Endodermal cell (in vitro differentiated cells): Measurements from ENCODE around the gene EIF4E1B. TPM values are rescaled to one million over a fixed set of nuclear protein-coding genes. Genes with fewer than 3 reads are reported as not detected.

Source experiments
- DNase-seq: peaks from one replicate; pipeline ENCODE4 v3.0.0-alpha.2; 2017
- H3K27ac ChIP-seq: 2 replicates; pipeline ENCODE4 v1.5.1; 2013; ENCODE audit warnings: mild to moderate bottlenecking, low read depth, low read length, moderate library complexity
- H3K27me3 ChIP-seq: 2 replicates; pipeline ENCODE4 v1.6.1; 2013; ENCODE audit warnings: mild to moderate bottlenecking, low read length, moderate library complexity; ENCODE audit not compliant: insufficient read depth, control insufficient read depth, poor library complexity, severe bottlenecking
- H3K36me3 ChIP-seq: 2 replicates; pipeline ENCODE4 v1.7.0; 2013; ENCODE audit warnings: mild to moderate bottlenecking, low read length, moderate library complexity; ENCODE audit not compliant: control insufficient read depth, insufficient read depth
- H3K4me1 ChIP-seq: one replicate; pipeline ENCODE4 v1.7.0; 2013; ENCODE audit warnings: low read length; ENCODE audit not compliant: control insufficient read depth, insufficient read depth
- H3K4me3 ChIP-seq: 2 replicates; pipeline ENCODE4 v1.5.1; 2013; ENCODE audit warnings: mild to moderate bottlenecking, low read length, moderate library complexity
- H3K9ac ChIP-seq: 2 replicates; pipeline ENCODE4 v1.6.1; 2013; ENCODE audit warnings: mild to moderate bottlenecking, low read length, moderate library complexity; ENCODE audit not compliant: poor library complexity, severe bottlenecking; ENCODE audit errors: extremely low read depth
- H3K9me3 ChIP-seq: 2 replicates; pipeline ENCODE4 v1.6.1; 2013; ENCODE audit warnings: mild to moderate bottlenecking, low read length, moderate library complexity; ENCODE audit not compliant: control insufficient read depth
- H3K27ac Mint-ChIP-seq: 2 replicates; pipeline ENCODE4 v1.8.0; 2020; ENCODE audit warnings: mixed read lengths
- H3K27me3 Mint-ChIP-seq: 2 replicates; pipeline ENCODE4 v1.8.0; 2021; ENCODE audit warnings: mild to moderate bottlenecking, mixed read lengths; ENCODE audit not compliant: insufficient read depth
- H3K36me3 Mint-ChIP-seq: 2 replicates; pipeline ENCODE4 v1.8.0; 2020; ENCODE audit warnings: low read depth, mixed read lengths
- H3K4me1 Mint-ChIP-seq: 2 replicates; pipeline ENCODE4 v1.8.0; 2020; ENCODE audit warnings: mixed read lengths
- H3K4me3 Mint-ChIP-seq: 2 replicates; pipeline ENCODE4 v1.8.0; 2020; ENCODE audit warnings: mild to moderate bottlenecking, moderate library complexity, mixed read lengths
- H3K9me3 Mint-ChIP-seq: 2 replicates; pipeline ENCODE4 v1.8.0; 2020; ENCODE audit warnings: mild to moderate bottlenecking, mixed read lengths
- CTCF ChIP-seq: fragments of 200-600 bp; sonication (generic); conservative IDR thresholded peaks from 2 replicates; pipeline ENCODE4 v1.5.0; 2021; ENCODE audit warnings: antibody characterized with exemption, mild to moderate bottlenecking
- WGBS, 2 experiments: methylation state at CpG; one replicate each; pipeline versions ENCODE4 v1.1.5 to v1.1.7; 2013; ENCODE audit warnings: missing lambda C conversion rate in 2 of 2, mixed read lengths in 1 of 2; ENCODE audit not compliant: insufficient coverage in 1 of 2, insufficient read length in 1 of 2; 5-methylcytosine and 5-hydroxymethylcytosine counted together
- total RNA-seq, 2 donors: library from RNA; stranded (reverse); fragmentation: NEBNext Ultra II Directional in 1 of 2; extraction: Animal tissue kit (Norgen Biotek cat#: 25700) in 1 of 2; gene quantifications; 2 replicates in 1 of 2; 3 replicates in 1 of 2; pipeline ENCODE4 v1.2.1, GENCODE V29; 2021

Gene EIF4E1B
- total RNA-seq, 2 donors from 2014 or later: 1.4 to 2.0 TPM

GRCh38 chr5:176671890-176672747 lies 41.6 kb downstream of the EIF4E1B start:
- no peak overlapping the region for H3K27ac ChIP-seq
- DNase-seq: no peak
- Mint-ChIP-seq H3K27me3 (peaks cover 10% of the 10 kb centered on the region), H3K27ac (no peak overlapping the region), H3K9me3 (no peaks in the 10 kb centered on the region), H3K36me3 (no peaks in the 10 kb centered on the region), H3K4me1 (peaks cover 5% of the 10 kb centered on the region), H3K4me3 (no peak overlapping the region)
- no peak overlapping the region for H3K9ac ChIP-seq
- H3K4me3 ChIP-seq: no peak overlapping the region
- TF ChIP-seq CTCF: no peak
- no peaks in the 10 kb centered on the region for H3K36me3 ChIP-seq
- peaks cover 4% of the 10 kb centered on the region for H3K27me3 ChIP-seq
- H3K9me3 ChIP-seq: no peaks in the 10 kb centered on the region
- H3K4me1 ChIP-seq: no peaks in the 10 kb centered on the region
- WGBS, 2 experiments: 73 to 90% methylated on average over 8 to 17 of the region's 18 CpGs

GRCh38 chr5:176673651-176674583 lies 43.4 kb downstream of the EIF4E1B start:
- Histone ChIP-seq H3K4me1 (no peaks in the 10 kb centered on the region), H3K9me3 (no peaks in the 10 kb centered on the region), H3K4me3 (no peak overlapping the region), H3K36me3 (no peaks in the 10 kb centered on the region), H3K27ac (no peak overlapping the region), H3K27me3 (peaks cover 4% of the 10 kb centered on the region), H3K9ac (no peak overlapping the region)
- Mint-ChIP-seq H3K36me3 (no peaks in the 10 kb centered on the region), H3K4me1 (peaks cover 5% of the 10 kb centered on the region), H3K27me3 (peaks cover 18% of the 10 kb centered on the region), H3K27ac (peak overlapping the region; percentile 11), H3K9me3 (no peaks in the 10 kb centered on the region), H3K4me3 (no peak overlapping the region)
- no peak for DNase-seq
- no peak for TF ChIP-seq CTCF
- WGBS, 2 experiments: 94 to 97% methylated on average over 12 to 18 of the region's 18 CpGs

GRCh38 chr5:176674799-176675198 lies 44.3 kb downstream of the EIF4E1B start:
- Histone ChIP-seq H3K9ac (no peak overlapping the region), H3K4me1 (no peaks in the 10 kb centered on the region), H3K4me3 (no peak overlapping the region), H3K27me3 (no peaks in the 10 kb centered on the region), H3K36me3 (no peaks in the 10 kb centered on the region), H3K9me3 (no peaks in the 10 kb centered on the region), H3K27ac (no peak overlapping the region)
- H3K4me1 Mint-ChIP-seq: peaks cover 5% of the 10 kb centered on the region
- DNase-seq: no peak
- WGBS, 2 experiments: 86 to 87% methylated on average over 17 of the region's 17 CpGs
- H3K27me3 Mint-ChIP-seq: peaks cover 25% of the 10 kb centered on the region
- H3K27ac Mint-ChIP-seq: no peak overlapping the region
- no peaks in the 10 kb centered on the region for H3K9me3 Mint-ChIP-seq
- no peak for TF ChIP-seq CTCF
- no peak overlapping the region for H3K4me3 Mint-ChIP-seq
- no peaks in the 10 kb centered on the region for H3K36me3 Mint-ChIP-seq
